ENCODE results near the gene NR2F1-AS1.

Gene NR2F1-AS1

GRCh38 chr5:93610581-93611272 is 29.7 kb upstream of the NR2F1-AS1 start:
- no peak overlapping the region for H3K4me3 Mint-ChIP-seq
- H3K4me1 Mint-ChIP-seq = peaks cover 29% of the 10 kb centered on the region
- TF ChIP-seq CTCF (IDR thresholded peaks at IDR 0.05; ENCODE audit: unreplicated experiment in 3 of 3) = no peak
- H3K36me3 Mint-ChIP-seq (ENCODE audit: low read depth) = no peaks in the 10 kb centered on the region
- peaks cover 99% of the 10 kb centered on the region for H3K27me3 Mint-ChIP-seq (ENCODE audit: low read depth)
- H3K27ac Mint-ChIP-seq = no peak overlapping the region
- H3K9me3 Mint-ChIP-seq = no peaks in the 10 kb centered on the region

GRCh38 chr5:93609762-93610161 is 28.7 kb upstream of the NR2F1-AS1 start:
- no peak for TF ChIP-seq CTCF (IDR thresholded peaks at IDR 0.05; ENCODE audit: unreplicated experiment in 3 of 3)
- no peak overlapping the region for H3K27ac Mint-ChIP-seq
- no peaks in the 10 kb centered on the region for H3K9me3 Mint-ChIP-seq
- H3K27me3 Mint-ChIP-seq (ENCODE audit: low read depth) = peaks cover 99% of the 10 kb centered on the region
- H3K36me3 Mint-ChIP-seq (ENCODE audit: low read depth) = no peaks in the 10 kb centered on the region
- H3K4me3 Mint-ChIP-seq = no peak overlapping the region
- H3K4me1 Mint-ChIP-seq = peaks cover 35% of the 10 kb centered on the region

GRCh38 chr5:93608855-93609254 is 27.8 kb upstream of the NR2F1-AS1 start:
- H3K4me3 Mint-ChIP-seq = no peak overlapping the region
- H3K9me3 Mint-ChIP-seq = no peaks in the 10 kb centered on the region
- TF ChIP-seq CTCF (IDR thresholded peaks at IDR 0.05; ENCODE audit: unreplicated experiment in 3 of 3) = no peak
- no peaks in the 10 kb centered on the region for H3K36me3 Mint-ChIP-seq (ENCODE audit: low read depth)
- H3K4me1 Mint-ChIP-seq = peaks cover 36% of the 10 kb centered on the region
- H3K27ac Mint-ChIP-seq = no peak overlapping the region
- peaks cover 98% of the 10 kb centered on the region for H3K27me3 Mint-ChIP-seq (ENCODE audit: low read depth)

GRCh38 chr5:93607367-93608258 is 26.6 kb upstream of the NR2F1-AS1 start:
- no peaks in the 10 kb centered on the region for H3K9me3 Mint-ChIP-seq
- no peak overlapping the region for H3K27ac Mint-ChIP-seq
- no peaks in the 10 kb centered on the region for H3K36me3 Mint-ChIP-seq (ENCODE audit: low read depth)
- H3K4me3 Mint-ChIP-seq = peak overlapping the region; percentile 35 to 46 (median 39)
- H3K4me1 Mint-ChIP-seq = peaks cover 41% of the 10 kb centered on the region
- peak; percentile 44 to 57 (median 53) for TF ChIP-seq CTCF (IDR thresholded peaks at IDR 0.05; ENCODE audit: unreplicated experiment in 3 of 3)
- H3K27me3 Mint-ChIP-seq (ENCODE audit: low read depth) = peaks cover 99% of the 10 kb centered on the region

- no peak for TF ChIP-seq CTCF (IDR thresholded peaks at IDR 0.05; ENCODE audit: unreplicated experiment in 3 of 3)
- Mint-ChIP-seq H3K27me3 (ENCODE audit: low read depth) (peaks cover 99% of the 10 kb centered on the region), H3K9me3 (no peaks in the 10 kb centered on the region), H3K4me3 (peak overlapping the region; percentile 20 to 43 (median 38)), H3K4me1 (peaks cover 41% of the 10 kb centered on the region), H3K27ac (peak overlapping the region; percentile 10 to 45 (median 33)), H3K36me3 (ENCODE audit: low read depth) (no peaks in the 10 kb centered on the region)
Observed at GRCh38 chr5:93606382-93606752, 25.3 kb upstream of the NR2F1-AS1 start.
